ENCODE measurements around the gene TBC1D5.

Gene TBC1D5

DNA sequence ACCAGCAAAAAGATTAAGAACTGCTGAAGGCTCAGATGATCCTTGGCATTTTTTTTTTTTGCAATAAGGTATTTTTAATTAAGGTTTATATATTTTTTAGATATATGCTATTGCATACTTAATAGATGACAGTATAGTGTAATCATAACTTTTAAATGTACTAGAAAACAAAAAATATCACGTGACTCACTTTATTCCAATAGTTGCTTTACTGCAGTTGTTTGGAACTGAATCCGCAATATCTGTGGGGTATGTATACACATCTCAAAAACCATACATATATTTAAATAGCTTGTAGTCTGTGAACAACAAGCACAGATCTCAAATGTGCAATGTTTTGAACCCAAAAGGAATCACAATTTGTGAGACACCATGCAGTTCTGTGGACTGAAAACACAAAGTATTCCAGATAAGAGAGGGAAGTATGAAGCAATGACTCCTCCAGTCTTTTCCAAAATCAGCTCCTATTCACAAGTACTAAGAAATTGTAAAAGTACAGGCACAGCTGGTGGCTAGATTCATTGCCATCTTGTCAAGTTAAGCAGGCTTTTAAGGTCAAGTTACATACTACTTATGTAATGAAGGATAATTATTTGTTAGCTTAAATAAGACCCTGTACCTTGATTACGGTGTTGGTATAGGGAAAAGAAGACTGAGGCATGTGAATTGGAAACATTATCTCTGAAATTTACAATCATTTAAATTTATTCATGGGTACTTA lies 331.1 kb downstream of the TBC1D5 start:
- TF ChIP-seq GLIS3 (CRISPR knock-in tag; IDR thresholded peaks at IDR 0.05): no peak
- no peak for TF ChIP-seq ZNF70 (CRISPR knock-in tag; IDR thresholded peaks at IDR 0.05)
- TF ChIP-seq ESRRG (CRISPR knock-in tag; IDR thresholded peaks at IDR 0.05): no peak
- no peak for TF ChIP-seq TCF4 (CRISPR knock-in tag; IDR thresholded peaks at IDR 0.05; ENCODE audit: borderline replicate concordance)
- TF ChIP-seq ZC3H10 (CRISPR knock-in tag; IDR thresholded peaks at IDR 0.05): no peak
- no peak for TF ChIP-seq RARB (CRISPR knock-in tag; IDR thresholded peaks at IDR 0.05)
- TF ChIP-seq BACH2 (CRISPR knock-in tag; IDR thresholded peaks at IDR 0.05; ENCODE audit: borderline replicate concordance): no peak
- TF ChIP-seq ARNTL (CRISPR knock-in tag; IDR thresholded peaks at IDR 0.05; ENCODE audit: borderline replicate concordance, low read depth): no peak
- no peak for TF ChIP-seq ZFP3 (CRISPR knock-in tag; IDR thresholded peaks at IDR 0.05)
- no peak for TF ChIP-seq ISL1 (CRISPR knock-in tag; IDR thresholded peaks at IDR 0.05)
- no peak for TF ChIP-seq OSR1 (CRISPR knock-in tag; IDR thresholded peaks at IDR 0.05)
- TF ChIP-seq, protein P1, sequence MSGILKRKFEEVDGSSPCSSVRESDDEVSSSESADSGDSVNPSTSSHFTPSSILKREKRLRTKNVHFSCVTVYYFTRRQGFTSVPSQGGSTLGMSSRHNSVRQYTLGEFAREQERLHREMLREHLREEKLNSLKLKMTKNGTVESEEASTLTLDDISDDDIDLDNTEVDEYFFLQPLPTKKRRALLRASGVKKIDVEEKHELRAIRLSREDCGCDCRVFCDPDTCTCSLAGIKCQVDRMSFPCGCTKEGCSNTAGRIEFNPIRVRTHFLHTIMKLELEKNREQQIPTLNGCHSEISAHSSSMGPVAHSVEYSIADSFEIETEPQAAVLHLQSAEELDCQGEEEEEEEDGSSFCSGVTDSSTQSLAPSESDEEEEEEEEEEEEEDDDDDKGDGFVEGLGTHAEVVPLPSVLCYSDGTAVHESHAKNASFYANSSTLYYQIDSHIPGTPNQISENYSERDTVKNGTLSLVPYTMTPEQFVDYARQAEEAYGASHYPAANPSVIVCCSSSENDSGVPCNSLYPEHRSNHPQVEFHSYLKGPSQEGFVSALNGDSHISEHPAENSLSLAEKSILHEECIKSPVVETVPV (CRISPR knock-in tag; IDR thresholded peaks at IDR 0.05): no peak
- no peak for TF ChIP-seq ZFP30 (CRISPR knock-in tag; IDR thresholded peaks at IDR 0.05)
- TF ChIP-seq CSDC2 (CRISPR knock-in tag; IDR thresholded peaks at IDR 0.05): no peak
- TF ChIP-seq ZNF8 (CRISPR knock-in tag; IDR thresholded peaks at IDR 0.05): no peak
- TF ChIP-seq, protein P2, sequence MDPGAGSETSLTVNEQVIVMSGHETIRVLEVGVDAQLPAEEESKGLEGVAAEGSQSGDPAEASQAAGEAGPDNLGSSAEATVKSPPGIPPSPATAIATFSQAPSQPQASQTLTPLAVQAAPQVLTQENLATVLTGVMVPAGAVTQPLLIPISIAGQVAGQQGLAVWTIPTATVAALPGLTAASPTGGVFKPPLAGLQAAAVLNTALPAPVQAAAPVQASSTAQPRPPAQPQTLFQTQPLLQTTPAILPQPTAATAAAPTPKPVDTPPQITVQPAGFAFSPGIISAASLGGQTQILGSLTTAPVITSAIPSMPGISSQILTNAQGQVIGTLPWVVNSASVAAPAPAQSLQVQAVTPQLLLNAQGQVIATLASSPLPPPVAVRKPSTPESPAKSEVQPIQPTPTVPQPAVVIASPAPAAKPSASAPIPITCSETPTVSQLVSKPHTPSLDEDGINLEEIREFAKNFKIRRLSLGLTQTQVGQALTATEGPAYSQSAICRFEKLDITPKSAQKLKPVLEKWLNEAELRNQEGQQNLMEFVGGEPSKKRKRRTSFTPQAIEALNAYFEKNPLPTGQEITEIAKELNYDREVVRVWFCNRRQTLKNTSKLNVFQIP (CRISPR knock-in tag; IDR thresholded peaks at IDR 0.05; ENCODE audit: borderline replicate concordance, low read depth): no peak
- TF ChIP-seq SNAI2 (CRISPR knock-in tag; IDR thresholded peaks at IDR 0.05): no peak
- no peak for TF ChIP-seq ZNF565 (CRISPR knock-in tag; conservative IDR thresholded peaks at IDR 0.05; ENCODE audit: low read depth)
- TF ChIP-seq TOX (CRISPR knock-in tag; IDR thresholded peaks at IDR 0.05; ENCODE audit: borderline replicate concordance): no peak
- ATAC-seq: no peak

GRCh38 chr3:17407576-17407975 lies 334.9 kb downstream of the TBC1D5 start:
- no peak for TF ChIP-seq CREB5 (CRISPR knock-in tag; IDR thresholded peaks at IDR 0.05; ENCODE audit: low read depth)
- TF ChIP-seq TOX (CRISPR knock-in tag; IDR thresholded peaks at IDR 0.05; ENCODE audit: borderline replicate concordance): no peak
- TF ChIP-seq CSDC2 (CRISPR knock-in tag; IDR thresholded peaks at IDR 0.05): no peak
- no peak for TF ChIP-seq ZC3H10 (CRISPR knock-in tag; IDR thresholded peaks at IDR 0.05)
- no peak for TF ChIP-seq PPARA (CRISPR knock-in tag; IDR thresholded peaks at IDR 0.05; ENCODE audit: borderline replicate concordance)
- TF ChIP-seq BACH2 (CRISPR knock-in tag; IDR thresholded peaks at IDR 0.05; ENCODE audit: borderline replicate concordance): no peak
- ATAC-seq: no peak

GRCh38 chr3:17404548-17404947 lies 337.9 kb downstream of the TBC1D5 start:
- no peak for ATAC-seq
- TF ChIP-seq ARNTL (CRISPR knock-in tag; IDR thresholded peaks at IDR 0.05; ENCODE audit: borderline replicate concordance, low read depth) (no peak), ZFP3 (CRISPR knock-in tag; IDR thresholded peaks at IDR 0.05) (no peak), OSR1 (CRISPR knock-in tag; IDR thresholded peaks at IDR 0.05) (no peak), ISL1 (CRISPR knock-in tag; IDR thresholded peaks at IDR 0.05) (no peak), SNAI2 (CRISPR knock-in tag; IDR thresholded peaks at IDR 0.05) (no peak), ZNF8 (CRISPR knock-in tag; IDR thresholded peaks at IDR 0.05) (no peak), ESRRG (CRISPR knock-in tag; IDR thresholded peaks at IDR 0.05) (no peak)

GRCh38 chr3:17402442-17402841 lies 340.0 kb downstream of the TBC1D5 start:
- TF ChIP-seq PPARA (CRISPR knock-in tag; IDR thresholded peaks at IDR 0.05; ENCODE audit: borderline replicate concordance): no peak
- TF ChIP-seq TCF4 (CRISPR knock-in tag; IDR thresholded peaks at IDR 0.05; ENCODE audit: borderline replicate concordance): no peak
- TF ChIP-seq ZNF8 (CRISPR knock-in tag; IDR thresholded peaks at IDR 0.05): no peak
- TF ChIP-seq ZNF70 (CRISPR knock-in tag; IDR thresholded peaks at IDR 0.05): no peak
- no peak for TF ChIP-seq ZFP3 (CRISPR knock-in tag; IDR thresholded peaks at IDR 0.05)
- TF ChIP-seq ZFP30 (CRISPR knock-in tag; IDR thresholded peaks at IDR 0.05): no peak
- TF ChIP-seq RARB (CRISPR knock-in tag; IDR thresholded peaks at IDR 0.05): no peak
- TF ChIP-seq, protein P1 (CRISPR knock-in tag; IDR thresholded peaks at IDR 0.05): no peak
- TF ChIP-seq ZC3H10 (CRISPR knock-in tag; IDR thresholded peaks at IDR 0.05): no peak
- TF ChIP-seq, protein P2 (CRISPR knock-in tag; IDR thresholded peaks at IDR 0.05; ENCODE audit: borderline replicate concordance, low read depth): no peak
- ATAC-seq: no peak

All from SK-N-SH treated with all-trans-retinoic acid at 6 μM for 48 hours (cell line).